Activated CD4-positive, CD25-positive, alpha-beta regulatory T cell (primary cell): ENCODE measurements around the gene OR14C36.
"Not testable (repeated sequence)": the region's sequence is repeated elsewhere in the genome, so short reads cannot be mapped to it uniquely, and the experiment has no call there.

Source experiments
- DNase-seq, 4 experiments: peaks; one replicate each; lab custom pipeline; 2025; lab: John Stamatoyannopoulos, UW

The OR14C36 gene

GRCh38 chr1:248348475-248348874, at the start of gene OR14C36:
Gene OR14C36 (plus strand): TSS chr1:248348775. CDS start chr1:248348775, 0 bp downstream.
- DNase-seq: no peak

DNA sequence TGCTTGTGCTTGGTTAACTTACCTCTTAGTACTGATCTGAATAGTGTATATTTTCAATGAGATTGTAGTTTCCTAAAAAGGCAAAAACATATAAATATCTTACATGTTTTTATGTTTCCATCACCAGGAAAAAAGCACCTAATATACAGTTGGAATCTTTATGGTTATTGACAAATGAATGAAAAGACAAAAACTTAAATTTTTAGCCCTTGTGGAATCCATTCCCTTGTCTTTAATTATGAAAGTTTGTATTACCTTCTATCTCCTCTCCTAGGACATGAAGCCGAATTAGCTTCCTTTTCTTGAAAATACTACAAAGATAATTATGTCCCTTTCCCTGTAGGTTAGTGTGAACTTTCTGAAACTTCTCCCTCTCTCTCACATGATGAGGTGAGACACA, 45.3 kb upstream of the OR14C36 start, which contains the start of gene OR2T12:
OR2T12 (minus strand) TSS at position 101 of the 400 bp plus-strand sequence. CDS start 7,846 bp downstream, outside the sequence.
- no peak for DNase-seq

DNA sequence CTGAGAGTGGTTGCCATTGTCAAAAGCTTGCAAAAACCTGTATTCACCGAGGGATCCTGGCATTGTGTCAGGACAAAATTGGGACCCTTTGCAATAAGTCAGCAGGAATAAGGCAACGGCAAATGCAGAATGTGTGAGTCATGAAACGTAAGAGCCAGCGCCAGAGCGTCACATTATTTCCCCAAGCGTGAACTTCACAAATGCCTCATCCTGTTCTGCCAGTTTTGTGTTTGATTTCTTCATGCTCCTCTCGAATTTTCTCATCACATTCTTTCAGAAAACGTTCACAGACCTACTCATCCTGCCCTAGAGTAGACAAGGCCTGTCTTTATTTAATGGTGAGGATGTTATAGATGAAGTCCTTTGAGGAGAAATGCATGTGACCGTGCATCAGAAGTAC, 42.9 kb upstream of the OR14C36 start:
- not testable (repeated sequence) for DNase-seq

DNA sequence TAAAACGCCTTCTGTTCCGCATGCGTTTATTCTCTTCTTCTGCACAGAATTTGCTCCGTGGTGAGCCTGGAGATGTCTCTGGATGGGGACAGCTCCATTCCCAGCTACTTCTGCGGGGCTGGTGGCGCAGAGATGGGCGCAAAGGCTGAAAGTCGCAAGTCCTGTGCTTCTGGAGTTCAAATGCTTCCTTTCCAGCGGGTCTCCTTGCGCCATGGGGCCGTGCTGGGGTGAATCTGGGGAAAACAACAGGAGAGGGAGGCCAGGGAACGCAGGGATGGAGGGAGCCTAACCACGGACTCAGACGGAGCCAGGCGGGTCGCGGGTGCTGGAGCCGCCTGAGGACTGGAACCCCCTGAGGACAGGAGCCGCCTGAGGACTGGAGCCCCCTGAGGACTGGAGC, 42.5 kb upstream of the OR14C36 start:
- DNase-seq: no peak

DNA sequence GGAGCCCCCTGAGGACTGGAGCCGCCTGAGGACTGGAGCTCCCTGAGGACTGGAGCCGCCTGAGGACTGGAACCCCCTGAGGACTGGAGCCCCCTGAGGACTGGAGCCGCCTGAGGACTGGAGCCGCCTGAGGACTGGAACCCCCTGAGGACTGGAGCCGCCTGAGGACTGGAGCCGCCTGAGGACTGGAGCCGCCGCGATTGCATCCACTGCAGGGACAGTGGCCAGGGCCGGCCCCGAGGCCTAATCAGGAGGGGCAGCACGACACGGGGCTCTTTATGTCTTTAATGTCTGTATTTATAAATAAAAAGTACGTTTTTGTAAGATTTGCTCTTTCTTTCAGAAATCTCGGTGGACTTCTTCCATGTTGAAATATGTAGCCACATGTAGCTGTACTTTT, 41.8 kb upstream of the OR14C36 start:
- not testable (repeated sequence) for DNase-seq

DNA sequence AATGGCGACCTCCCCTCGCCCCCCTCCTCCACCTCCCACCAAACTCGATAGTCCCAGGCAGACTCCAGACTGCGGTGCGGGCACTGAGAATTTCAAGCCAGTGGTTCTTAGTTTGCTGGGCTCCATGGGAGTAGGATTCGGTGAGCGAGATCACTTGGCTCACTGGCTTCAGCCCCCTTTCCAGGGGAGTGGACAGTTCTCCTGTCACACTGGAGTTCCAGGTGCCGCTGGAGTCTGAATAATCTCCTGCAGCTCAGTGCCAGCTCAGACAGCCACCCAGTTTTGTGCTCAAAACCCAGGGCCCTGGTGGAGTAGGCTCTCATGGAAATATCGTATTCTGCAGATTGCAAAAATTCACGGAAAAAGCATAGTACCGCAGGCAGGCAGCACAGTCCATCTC, 31.8 kb upstream of the OR14C36 start:
- no peak for DNase-seq

DNA sequence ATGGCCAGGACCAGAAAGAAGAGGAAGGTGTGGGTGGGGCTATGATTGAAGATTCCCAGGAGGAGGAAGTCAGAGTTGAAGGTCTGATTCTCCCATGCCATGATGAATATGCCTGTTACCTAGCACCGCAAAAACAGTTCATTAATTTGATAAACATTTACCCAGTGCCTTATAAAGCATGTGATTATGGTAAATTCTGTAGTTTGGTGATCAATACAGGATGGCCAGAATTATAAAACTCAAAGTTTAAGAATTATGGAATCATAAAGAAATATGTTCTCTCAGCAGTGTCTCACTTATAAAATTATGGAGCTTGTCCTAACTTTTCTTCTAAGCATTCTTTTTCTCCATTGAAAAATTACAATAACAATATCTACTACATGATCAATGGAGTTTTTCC, 24.1 kb upstream of the OR14C36 start, which contains the start of gene OR2M7:
OR2M7 (minus strand) TSS at position 101 of the 400 bp plus-strand sequence; CDS start at position 101, 0 bp downstream.
- DNase-seq: no peak

DNA sequence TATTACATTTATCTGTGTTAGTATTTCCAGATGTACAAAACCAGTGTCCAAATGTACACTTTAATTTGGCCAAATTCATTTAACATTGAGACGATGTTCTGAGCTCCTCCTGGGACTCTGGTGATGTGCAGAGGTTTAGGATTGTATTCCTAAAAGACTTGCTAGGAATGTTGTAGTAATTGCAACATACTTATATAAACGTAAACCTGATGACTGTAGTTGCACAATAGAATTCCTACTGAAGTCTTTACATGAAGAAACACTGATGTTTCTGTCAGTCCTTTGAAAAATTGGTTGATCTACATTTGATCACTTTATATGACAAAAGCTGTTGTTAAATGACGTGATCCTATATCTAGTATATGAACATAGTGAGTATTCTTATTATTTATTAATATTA, 5.1 kb upstream of the OR14C36 start:
- no peak for DNase-seq

DNA sequence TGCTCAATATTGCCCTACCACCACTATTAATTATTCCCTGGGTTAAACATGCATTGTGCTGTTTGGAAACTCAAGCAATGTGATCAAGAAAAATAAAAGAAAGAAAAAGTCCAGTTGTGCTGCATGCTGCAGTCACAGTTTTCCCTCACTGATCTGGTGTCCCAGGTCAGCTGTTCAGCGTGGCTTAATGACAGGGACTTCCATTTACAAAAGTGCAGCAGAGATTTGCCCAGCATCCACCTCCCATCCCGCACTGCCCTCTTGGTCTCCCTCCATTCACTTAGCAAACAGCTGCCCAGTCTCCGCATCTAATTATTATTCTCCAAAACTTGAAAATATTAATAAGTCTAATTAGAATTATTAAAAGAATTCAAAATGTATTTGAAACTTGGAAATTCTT, 10.8 kb downstream of the OR14C36 start:
- DNase-seq: no peak

DNA sequence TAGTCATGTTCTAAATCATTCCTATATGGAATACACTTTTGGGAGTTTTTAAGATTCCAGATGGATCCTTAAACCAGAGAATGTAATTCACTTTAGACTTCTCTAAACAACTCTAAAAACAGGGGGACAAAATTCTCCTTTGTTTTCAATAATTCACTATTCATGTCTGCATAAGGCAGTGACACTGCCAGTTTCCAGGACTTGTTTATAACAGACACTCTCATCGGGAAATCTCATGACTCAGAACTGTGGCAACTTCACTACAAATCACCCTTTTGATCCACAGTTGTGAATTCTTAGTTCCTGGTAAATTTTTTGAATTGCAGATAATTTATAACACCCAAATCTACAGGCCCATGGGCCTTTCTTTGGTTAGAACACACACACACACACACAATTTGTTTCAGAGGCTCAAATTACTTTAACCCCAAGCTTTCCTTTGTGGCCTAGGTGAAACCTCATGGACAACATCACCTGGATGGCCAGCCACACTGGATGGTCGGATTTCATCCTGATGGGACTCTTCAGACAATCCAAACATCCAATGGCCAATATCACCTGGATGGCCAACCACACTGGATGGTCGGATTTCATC, 12.6 kb downstream of the OR14C36 start, which contains the start of gene OR2T4:
OR2T4 (plus strand) TSS at position 545 of the 595 bp plus-strand sequence; CDS start at position 545, 0 bp downstream.
- no peak for DNase-seq

GRCh38 chr1:248366609-248367008, 18.0 kb downstream of the OR14C36 start:
- DNase-seq: no peak

GRCh38 chr1:248372394-248372793, 23.8 kb downstream of the OR14C36 start:
- no peak for DNase-seq

GRCh38 chr1:248373761-248374160, 25.2 kb downstream of the OR14C36 start:
- no peak for DNase-seq

DNA sequence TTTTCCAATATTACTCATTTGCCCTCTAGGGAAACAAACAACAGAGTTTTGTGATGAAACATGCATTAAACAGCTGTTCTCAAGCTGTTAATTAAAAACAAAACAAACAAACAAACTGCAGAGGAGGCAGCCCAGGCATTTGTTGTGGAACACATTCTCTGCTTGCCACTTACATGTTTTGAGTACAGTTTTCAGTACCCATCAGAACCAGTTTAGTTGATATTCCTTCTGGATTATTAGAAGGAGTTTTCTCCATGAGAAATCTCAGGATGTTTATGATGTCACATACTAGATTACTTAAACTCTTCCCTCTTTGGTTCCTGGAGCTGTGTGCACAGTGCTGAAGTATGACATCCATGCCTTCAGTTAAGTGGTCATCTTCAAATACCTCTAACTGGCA, 26.9 kb downstream of the OR14C36 start, which contains the start of gene OR2T6:
OR2T6 (plus strand) TSS at position 301 of the 400 bp plus-strand sequence. CDS start 11,863 bp downstream, outside the sequence.
- DNase-seq: no peak

- no peak for DNase-seq
These were observed 28.3 kb downstream of the OR14C36 start for GRCh38 chr1:248376916-248377315.

- no peak for DNase-seq
These were observed 32.3 kb downstream of the OR14C36 start for GRCh38 chr1:248380854-248381253.

DNA sequence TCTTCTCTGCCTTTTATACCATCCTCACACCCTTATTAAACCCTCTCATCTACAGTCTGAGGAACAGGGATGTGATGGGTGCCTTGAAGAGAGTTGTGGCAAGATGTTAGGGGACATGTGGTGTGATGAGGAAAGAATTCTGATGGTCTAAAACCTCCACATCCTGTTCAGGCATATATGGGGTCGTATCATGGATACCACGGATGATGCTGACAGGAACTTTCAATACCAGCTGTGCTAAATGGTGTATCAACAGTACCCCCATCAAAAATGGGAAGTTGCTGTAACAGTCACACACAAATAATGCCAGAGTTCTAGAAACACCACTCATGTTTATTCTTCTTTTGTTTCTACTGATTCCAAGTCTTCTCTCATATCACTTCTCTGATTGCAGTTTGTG, 39.9 kb downstream of the OR14C36 start:
- DNase-seq: no peak

GRCh38 chr1:248393050-248393449, 44.5 kb downstream of the OR14C36 start:
- no peak for DNase-seq
